HepG2 (cell line): ENCODE measurements around the gene SIX3. TPM values are rescaled to one million over a fixed set of nuclear protein-coding genes. Genes with fewer than 3 reads are reported as not detected.
A peak's percentile ranks its signal among the peaks of the same experiment; 100 is the strongest.

ENCODE experiments used
- ATAC-seq: fragments of 200-7000 bp; cut with Tn5 transposase; 3 replicates; pipeline ENCODE4 v1.9.1; 2020; ENCODE audit warnings: mild to moderate bottlenecking, moderate library complexity
- BruUV-seq: library from RNA; stranded (reverse); fragments of 400-500 nt; replicated peaks from 2 replicates; lab custom pipeline; 2021; lab: Mats Ljungman, UMichigan
- CTCF ChIA-PET: fragments of 300-600 bp; formaldehyde crosslinking; extraction: SDS; loops from one replicate; lab custom pipeline; 2021; ENCODE audit warnings: low total read pairs, inconsistent platforms, low intra/inter-chr PET ratio; lab: Yijun Ruan, JAX
- POLR2A ChIA-PET: fragments of 350-600 bp; sonication (Branson Sonifier 250); formaldehyde crosslinking; loops from one replicate; lab custom pipeline; 2020; ENCODE audit warnings: antibody characterized with exemption, inconsistent platforms; lab: Yijun Ruan, JAX
- DNase-seq: peaks from one replicate; pipeline ENCODE4 v3.0.0-alpha.2; 2015; ENCODE audit warnings: low spot score
- FAIRE-seq: peaks from 3 replicates; lab custom pipeline; 2011; peaks lifted over from hg19 to GRCh38; lab: Jason Lieb, UNC
- H2AFZ ChIP-seq: one replicate; pipeline ENCODE4 v1.6.1; 2011; ENCODE audit warnings: low read length, inconsistent platforms
- H3K27ac ChIP-seq: fragments of 300-600 bp; 3 replicates; pipeline ENCODE4 v1.8.0; 2011; ENCODE audit warnings: mixed run types, mild to moderate bottlenecking, mixed read lengths, low read length, inconsistent platforms; ENCODE audit not compliant: insufficient read depth; ENCODE audit errors: extremely low read length
- H3K27me3 ChIP-seq, 2 experiments: fragments of 200-600 bp in 1 of 2; 2 replicates in 1 of 2; 3 replicates in 1 of 2; pipeline versions ENCODE4 v1.6.0 to v1.8.0; 2011; ENCODE audit warnings: low read length in 2 of 2, mild to moderate bottlenecking in 2 of 2, moderate library complexity in 2 of 2, inconsistent platforms in 1 of 2; ENCODE audit not compliant: insufficient read depth in 2 of 2, control insufficient read depth in 1 of 2
- H3K36me3 ChIP-seq, 2 experiments: fragments of 200-600 bp in 1 of 2; replicated peaks in 1 of 2; 2 replicates in 1 of 2; 3 replicates in 1 of 2; pipeline versions ENCODE4 v1.5.1 to v1.8.0; 2011; ENCODE audit warnings: low read length in 2 of 2, inconsistent platforms in 1 of 2; ENCODE audit not compliant: insufficient read depth in 2 of 2, control insufficient read depth in 1 of 2
- H3K4me1 ChIP-seq: 2 replicates; pipeline ENCODE4 v1.5.1; 2012; ENCODE audit warnings: low read length, inconsistent platforms; ENCODE audit not compliant: insufficient read depth
- H3K4me2 ChIP-seq: 2 replicates; pipeline ENCODE4 v1.6.0; 2011; ENCODE audit warnings: low read depth, low read length, inconsistent platforms
- H3K4me3 ChIP-seq, 3 experiments: fragments of 200-600 bp in 1 of 3; sonication (generic), shearing (Covaris generic) in 1 of 3; replicated peaks in 1 of 3; 2 replicates each; pipeline ENCODE4 v1.5.1; 2011 to 2016; ENCODE audit warnings: low read length in 3 of 3, inconsistent platforms in 2 of 3, low read depth in 2 of 3, mild to moderate bottlenecking in 2 of 3, control low read depth in 1 of 3, mixed read lengths in 1 of 3; ENCODE audit not compliant: insufficient read depth in 1 of 3
- H3K79me2 ChIP-seq: one replicate; pipeline ENCODE4 v1.6.1; 2011; ENCODE audit warnings: low read length, inconsistent platforms; ENCODE audit not compliant: insufficient read depth
- H3K9ac ChIP-seq: 2 replicates; pipeline ENCODE4 v1.6.0; 2011; ENCODE audit warnings: mild to moderate bottlenecking, low read depth, low read length, inconsistent platforms; ENCODE audit not compliant: insufficient read depth
- H3K9me3 ChIP-seq: 2 replicates; pipeline ENCODE4 v1.5.1; 2012; ENCODE audit warnings: mild to moderate bottlenecking, low read length
- H4K20me1 ChIP-seq: 2 replicates; pipeline ENCODE4 v1.6.0; 2011; ENCODE audit warnings: inconsistent platforms, mild to moderate bottlenecking, low read length, moderate library complexity; ENCODE audit not compliant: insufficient read depth
- BRD4 ChIP-seq: sonication (generic); formaldehyde crosslinking; IDR thresholded peaks from 2 replicates; pipeline ENCODE4 v1.4.0; 2020; ENCODE audit warnings: missing genetic modification reagents
- CENPX ChIP-seq: sonication (generic); formaldehyde crosslinking; IDR thresholded peaks from 2 replicates; pipeline ENCODE4 v1.9.0; 2021; ENCODE audit warnings: mild to moderate bottlenecking, missing genetic modification reagents, moderate library complexity
- CTCF ChIP-seq: sonication (generic); formaldehyde crosslinking; IDR thresholded peaks from 2 replicates; pipeline ENCODE4 v1.5.0; 2020; ENCODE audit warnings: mild to moderate bottlenecking, missing genetic modification reagents, moderate library complexity
- PATZ1 ChIP-seq: sonication (generic); formaldehyde crosslinking; IDR thresholded peaks from 2 replicates; pipeline ENCODE4 v1.4.0; 2020; ENCODE audit warnings: missing genetic modification reagents
- ZNF260 ChIP-seq: sonication (generic); formaldehyde crosslinking; IDR thresholded peaks from 2 replicates; pipeline ENCODE4 v1.4.0; 2020; ENCODE audit warnings: missing genetic modification reagents, low read depth, mild to moderate bottlenecking, borderline replicate concordance
- ZNF263 ChIP-seq: sonication (generic); formaldehyde crosslinking; IDR thresholded peaks from 2 replicates; pipeline ENCODE4 v1.4.0; 2020; ENCODE audit warnings: missing genetic modification reagents
- ZNF382 ChIP-seq: sonication (generic); formaldehyde crosslinking; IDR thresholded peaks from 2 replicates; pipeline ENCODE4 v1.5.0; 2020; ENCODE audit warnings: missing genetic modification reagents, mild to moderate bottlenecking, borderline replicate concordance
- ZNF687 ChIP-seq: sonication (generic); formaldehyde crosslinking; IDR thresholded peaks from 2 replicates; pipeline ENCODE4 v1.5.1; 2020; ENCODE audit warnings: mild to moderate bottlenecking, missing genetic modification reagents, moderate library complexity
- ZNF839 ChIP-seq: sonication (generic); formaldehyde crosslinking; IDR thresholded peaks from 2 replicates; pipeline ENCODE4 v1.4.0; 2020; ENCODE audit warnings: missing genetic modification reagents, mild to moderate bottlenecking, borderline replicate concordance
- WGBS: methylation state at CpG from one replicate; pipeline ENCODE4 v1.1.6; 2017; ENCODE audit warnings: low lambda C conversion rate; 5-methylcytosine and 5-hydroxymethylcytosine counted together
- in situ Hi-C: cut with HindIII; loops from 2 replicates; pipeline ENCODE4 v1.10.0; 2017; ENCODE audit warnings: low pct_unique_long_range_greater_than_20kb; ENCODE audit not compliant: extremely low pct_ligation_motif_present
- intact Hi-C: fragments of 100-400 bp; cut with micrococcal nuclease; formaldehyde crosslinking; loops from one replicate; pipeline ENCODE4 v1.10.0; 2022; ENCODE audit not compliant: unreplicated experiment
- polyA plus RNA-seq, 8 experiments: library from polyadenylated mRNA; depleted of rRNA in 3 of 8; stranded (reverse) in 7 of 8; unstranded in 1 of 8; fragments of >200 nt; fragmentation: Illumina TruSeq in 4 of 8; extraction: Trizol in 4 of 8; gene quantifications; 2 replicates each; pipeline versions ENCODE4 v1.2.1 to v1.2.3, GENCODE V29; 2011 to 2016; ENCODE audit warnings: low read depth in 4 of 8, missing spikeins in 1 of 8, mixed read lengths in 1 of 8; ENCODE audit not compliant: insufficient read depth in 1 of 8
- total RNA-seq, 5 experiments: library from RNA; depleted of rRNA; stranded (reverse); fragments of >200 nt; fragmentation: Illumina TruSeq; extraction: Trizol; gene quantifications; 2 replicates each; pipeline ENCODE4 v1.2.3, GENCODE V29; 2016; ENCODE audit warnings: low read depth in 1 of 5
- TF ChIP-seq, protein P1 (sequence below), 2 experiments: IDR thresholded peaks; 2 replicates each; pipeline ENCODE4 v1.6.1; 2011 to 2012; ENCODE audit warnings: low read length in 2 of 2, borderline replicate concordance in 1 of 2, low read depth in 1 of 2, mild to moderate bottlenecking in 1 of 2, moderate library complexity in 1 of 2

The SIX3 gene
- total and polyA plus RNA-seq, 2 of the 13 experiments (the other 11 are each of a cell fraction or from before 2014, with no cell fraction given): not detected

DNA sequence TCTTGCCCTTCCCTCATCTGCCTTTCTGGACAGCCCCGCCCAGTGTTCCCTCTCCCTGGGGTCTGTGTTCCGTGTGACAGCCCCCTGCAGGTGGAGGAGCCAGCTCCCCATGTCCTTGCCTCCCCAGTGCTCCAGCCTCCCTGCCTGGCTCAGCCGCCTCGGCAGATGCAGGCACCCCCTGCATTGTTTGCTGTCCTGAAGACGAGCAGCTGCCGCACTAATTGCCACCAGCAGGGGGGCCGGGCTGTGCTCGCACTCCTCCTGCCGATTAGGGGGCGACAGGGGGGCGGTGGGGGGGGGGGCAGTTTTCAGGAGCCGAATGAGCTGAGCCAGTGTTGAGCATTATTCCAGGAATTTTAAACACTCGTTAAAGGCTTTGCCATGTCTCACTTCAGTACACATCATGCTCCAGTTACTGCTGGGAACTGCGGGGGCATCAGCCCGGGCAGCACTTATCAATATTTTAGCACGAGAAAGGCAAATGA is 23.3 kb downstream of the SIX3 start:
- no peaks in the 10 kb centered on the region for H4K20me1 ChIP-seq
- peak; percentile 26; the same call in 1 of the 2 replicates for TF ChIP-seq ZNF687 (CRISPR knock-in tag)
- no peak for TF ChIP-seq ZNF839 (CRISPR knock-in tag)
- TF ChIP-seq ZNF382 (CRISPR knock-in tag): no peak
- TF ChIP-seq PATZ1: peak; percentile 81
- TF ChIP-seq, protein P1, sequence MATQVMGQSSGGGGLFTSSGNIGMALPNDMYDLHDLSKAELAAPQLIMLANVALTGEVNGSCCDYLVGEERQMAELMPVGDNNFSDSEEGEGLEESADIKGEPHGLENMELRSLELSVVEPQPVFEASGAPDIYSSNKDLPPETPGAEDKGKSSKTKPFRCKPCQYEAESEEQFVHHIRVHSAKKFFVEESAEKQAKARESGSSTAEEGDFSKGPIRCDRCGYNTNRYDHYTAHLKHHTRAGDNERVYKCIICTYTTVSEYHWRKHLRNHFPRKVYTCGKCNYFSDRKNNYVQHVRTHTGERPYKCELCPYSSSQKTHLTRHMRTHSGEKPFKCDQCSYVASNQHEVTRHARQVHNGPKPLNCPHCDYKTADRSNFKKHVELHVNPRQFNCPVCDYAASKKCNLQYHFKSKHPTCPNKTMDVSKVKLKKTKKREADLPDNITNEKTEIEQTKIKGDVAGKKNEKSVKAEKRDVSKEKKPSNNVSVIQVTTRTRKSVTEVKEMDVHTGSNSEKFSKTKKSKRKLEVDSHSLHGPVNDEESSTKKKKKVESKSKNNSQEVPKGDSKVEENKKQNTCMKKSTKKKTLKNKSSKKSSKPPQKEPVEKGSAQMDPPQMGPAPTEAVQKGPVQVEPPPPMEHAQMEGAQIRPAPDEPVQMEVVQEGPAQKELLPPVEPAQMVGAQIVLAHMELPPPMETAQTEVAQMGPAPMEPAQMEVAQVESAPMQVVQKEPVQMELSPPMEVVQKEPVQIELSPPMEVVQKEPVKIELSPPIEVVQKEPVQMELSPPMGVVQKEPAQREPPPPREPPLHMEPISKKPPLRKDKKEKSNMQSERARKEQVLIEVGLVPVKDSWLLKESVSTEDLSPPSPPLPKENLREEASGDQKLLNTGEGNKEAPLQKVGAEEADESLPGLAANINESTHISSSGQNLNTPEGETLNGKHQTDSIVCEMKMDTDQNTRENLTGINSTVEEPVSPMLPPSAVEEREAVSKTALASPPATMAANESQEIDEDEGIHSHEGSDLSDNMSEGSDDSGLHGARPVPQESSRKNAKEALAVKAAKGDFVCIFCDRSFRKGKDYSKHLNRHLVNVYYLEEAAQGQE (IDR thresholded peaks at IDR 0.05; ENCODE audit: borderline replicate concordance in 1 of 2, low read depth in 1 of 2, low read length in 2 of 2): no peak
- TF ChIP-seq CENPX (CRISPR knock-in tag): no peak
- no peak for TF ChIP-seq BRD4 (CRISPR knock-in tag)
- TF ChIP-seq ZNF260 (CRISPR knock-in tag): no peak
- 0 out of 2 replicates have a peak, but pooled peaks have one; percentile 30 for TF ChIP-seq ZNF263 (CRISPR knock-in tag)
- peak; percentile 47 for TF ChIP-seq CTCF
- no peak overlapping the region for H2AFZ ChIP-seq
- no peak overlapping the region for H3K9ac ChIP-seq
- FAIRE-seq (no peak), ATAC-seq (peak; percentile 87), DNase-seq (no peak)
- H3K79me2 ChIP-seq: no peaks in the 10 kb centered on the region
- no TSS peak for BruUV-seq
- no peak overlapping the region for H3K27ac ChIP-seq
- H3K27me3 ChIP-seq: peaks cover 2 to 51% of the 10 kb centered on the region in 2 experiments; a peak in 3 of 5 replicates
- no peak overlapping the region for H3K4me3 ChIP-seq
- H3K36me3 ChIP-seq: no peaks in the 10 kb centered on the region
- no peak overlapping the region for H3K4me2 ChIP-seq
- H3K9me3 ChIP-seq: no peaks in the 10 kb centered on the region
- intact Hi-C loops (no loop called here), in situ Hi-C loops (no loop called here)
- 5% methylated on average over 15 of the region's 16 CpGs for WGBS
- ChIA-PET POLR2A (interaction anchor here (1.6 kb wide), 1 partner anchor 9 kb away, joined by 3 read pairs; no protein-coding TSS in a partner anchor), CTCF (no interaction called here)
- no peaks in the 10 kb centered on the region for H3K4me1 ChIP-seq
